Activated gamma-delta T cell treated with anti-CD3 and anti-CD28 coated beads, Interleukin-2, amount 50 U/mL, for 16 hours (primary cell): Measurements from ENCODE around the gene LCE1D.

Experiments
- DNase-seq: peaks from one replicate; pipeline ENCODE4 v3.0.0-alpha.2; 2020; ENCODE audit warnings: low read depth

The LCE1D gene, protein sequence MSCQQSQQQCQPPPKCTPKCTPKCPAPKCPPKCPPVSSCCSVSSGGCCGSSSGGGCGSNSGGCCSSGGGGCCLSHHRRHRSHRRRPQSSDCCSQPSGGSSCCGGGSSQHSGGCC

DNA sequence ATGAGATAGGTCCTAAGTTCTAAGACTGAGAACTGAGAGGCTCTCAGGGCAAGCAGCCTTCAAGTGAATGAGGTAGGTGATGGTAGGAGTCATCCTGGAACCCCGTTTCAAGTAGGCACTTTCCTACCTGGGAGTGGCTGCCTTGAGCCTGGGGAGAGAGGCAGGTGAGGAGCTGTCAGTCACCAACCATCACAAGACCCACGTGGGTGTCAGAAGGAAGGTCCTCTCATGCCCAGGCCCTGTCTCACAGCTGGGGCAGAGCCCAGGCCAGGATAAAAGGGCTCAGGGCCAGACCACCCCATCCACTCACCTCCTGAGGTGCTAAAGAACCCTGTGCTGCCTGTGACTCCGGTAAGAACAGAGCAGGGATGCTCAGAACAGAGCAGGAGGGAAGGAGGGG, at the start of gene LCE1D:
TSS of gene LCE1D (plus strand) at position 301 of the 400 bp plus-strand sequence. CDS start 1,074 bp downstream, outside the sequence.
- DNase-seq, result no peak

DNA sequence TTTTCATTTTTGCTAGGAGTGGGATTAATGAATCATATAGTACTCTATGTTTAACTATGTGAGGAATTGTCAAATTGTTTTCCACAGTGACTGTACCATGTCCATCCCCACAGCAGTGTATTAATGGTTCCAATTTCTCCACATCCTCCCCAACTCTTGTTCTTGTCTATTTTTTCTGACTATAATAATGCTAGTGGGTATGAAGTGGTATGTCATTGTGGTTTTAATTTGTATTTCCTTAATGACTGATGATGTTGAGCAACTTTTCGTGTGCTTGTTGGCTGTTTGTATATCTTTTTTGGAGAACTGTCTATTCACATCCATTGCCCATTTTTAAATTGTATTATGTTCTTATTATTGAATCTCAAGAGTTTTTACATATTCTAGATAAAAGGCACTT, 48.7 kb upstream of the LCE1D start:
- no peak for DNase-seq

DNA sequence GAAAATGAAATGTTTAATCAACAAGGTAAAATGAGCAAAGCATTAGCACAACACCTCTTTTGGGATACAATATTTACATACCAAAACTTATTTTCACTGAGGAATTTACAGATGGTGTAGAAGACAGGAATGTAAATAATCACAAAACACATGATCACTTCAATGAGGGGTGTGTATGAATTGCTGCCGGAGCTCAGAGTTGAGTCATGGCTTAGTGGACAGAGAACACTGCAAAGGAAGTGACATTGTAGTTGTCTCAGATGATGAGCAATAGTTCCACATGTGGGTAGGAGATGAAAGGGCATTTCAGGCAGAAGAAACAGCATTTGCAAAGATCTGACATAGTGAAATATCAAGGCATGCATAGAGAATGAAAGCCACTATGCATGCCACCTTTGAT, 44.3 kb upstream of the LCE1D start:
- DNase-seq, result no peak

DNA sequence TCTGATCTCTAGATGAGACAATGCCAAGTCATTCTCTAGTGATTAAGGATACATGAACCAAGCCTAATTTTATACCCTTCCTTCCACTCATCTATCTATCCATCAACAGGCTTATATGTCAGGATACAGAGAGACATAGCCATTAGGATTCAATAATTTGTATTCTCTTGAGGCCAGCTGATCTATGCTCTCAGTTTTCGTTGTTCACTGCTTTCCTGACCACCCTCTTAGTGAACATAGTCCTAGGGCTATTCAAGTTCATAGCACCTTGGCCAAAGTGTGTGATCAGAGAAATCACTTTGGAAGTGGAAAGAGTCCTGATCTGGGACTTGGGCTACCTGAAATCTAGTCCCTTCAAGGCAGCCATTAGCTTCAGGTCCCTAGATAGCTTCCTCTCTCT, 42.9 kb upstream of the LCE1D start:
- DNase-seq, result no peak

- no peak for DNase-seq
Measured at GRCh38 chr1:152756872-152757271, 39.6 kb upstream of the LCE1D start.

GRCh38 chr1:152757747-152758146, 38.8 kb upstream of the LCE1D start, which contains the start of gene KPRP:
TSS of gene KPRP (plus strand) at chr1:152758025. CDS start at chr1:152759589, 1,564 bp downstream.
- DNase-seq, result no peak

DNA sequence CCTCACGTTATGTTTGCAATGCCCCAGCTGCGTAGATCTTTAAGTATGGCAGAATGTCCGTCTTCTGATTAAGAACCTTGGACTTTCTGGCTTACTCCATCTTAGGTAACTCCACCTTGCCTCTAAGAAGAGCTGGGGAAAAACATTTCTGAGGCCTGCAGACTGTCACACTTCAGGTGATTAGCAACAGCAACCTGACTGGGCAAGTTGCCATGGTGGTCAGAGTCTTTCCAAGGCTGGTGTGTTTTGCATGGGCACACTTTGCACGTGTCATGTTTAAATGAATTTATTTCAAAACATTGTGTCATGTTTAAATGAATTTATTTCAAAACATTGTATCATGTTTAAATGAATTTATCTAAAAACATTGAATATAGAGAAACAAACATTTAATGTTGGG, 37.9 kb upstream of the LCE1D start:
- no peak for DNase-seq

DNA sequence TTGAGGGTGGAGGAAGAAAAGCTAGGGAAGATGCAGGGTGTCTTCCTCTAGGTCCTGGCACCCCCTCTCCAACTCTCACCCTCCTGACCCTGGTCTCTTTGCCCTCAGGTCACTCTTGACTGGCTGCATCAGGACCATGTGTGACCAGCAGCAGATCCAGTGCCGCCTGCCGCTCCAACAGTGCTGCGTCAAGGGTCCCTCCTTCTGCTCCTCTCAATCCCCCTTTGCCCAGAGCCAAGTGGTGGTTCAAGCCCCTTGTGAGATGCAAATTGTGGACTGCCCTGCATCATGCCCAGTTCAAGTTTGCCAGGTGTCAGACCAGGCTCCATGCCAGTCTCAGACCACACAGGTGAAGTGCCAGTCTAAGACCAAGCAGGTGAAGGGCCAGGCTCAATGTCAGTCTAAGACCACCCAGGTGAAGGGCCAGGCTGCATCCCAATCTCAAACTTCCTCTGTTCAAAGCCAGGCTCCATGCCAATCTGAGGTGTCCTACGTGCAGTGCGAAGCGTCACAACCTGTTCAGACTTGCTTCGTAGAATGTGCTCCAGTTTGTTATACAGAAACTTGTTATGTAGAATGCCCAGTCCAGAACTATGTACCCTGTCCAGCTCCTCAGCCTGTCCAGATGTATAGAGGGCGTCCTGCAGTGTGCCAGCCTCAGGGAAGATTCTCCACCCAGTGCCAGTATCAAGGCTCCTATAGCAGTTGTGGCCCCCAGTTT, 36.9 kb upstream of the LCE1D start:
- no peak for DNase-seq

GRCh38 chr1:152760551-152761190, 35.9 kb upstream of the LCE1D start:
- no peak for DNase-seq

DNA sequence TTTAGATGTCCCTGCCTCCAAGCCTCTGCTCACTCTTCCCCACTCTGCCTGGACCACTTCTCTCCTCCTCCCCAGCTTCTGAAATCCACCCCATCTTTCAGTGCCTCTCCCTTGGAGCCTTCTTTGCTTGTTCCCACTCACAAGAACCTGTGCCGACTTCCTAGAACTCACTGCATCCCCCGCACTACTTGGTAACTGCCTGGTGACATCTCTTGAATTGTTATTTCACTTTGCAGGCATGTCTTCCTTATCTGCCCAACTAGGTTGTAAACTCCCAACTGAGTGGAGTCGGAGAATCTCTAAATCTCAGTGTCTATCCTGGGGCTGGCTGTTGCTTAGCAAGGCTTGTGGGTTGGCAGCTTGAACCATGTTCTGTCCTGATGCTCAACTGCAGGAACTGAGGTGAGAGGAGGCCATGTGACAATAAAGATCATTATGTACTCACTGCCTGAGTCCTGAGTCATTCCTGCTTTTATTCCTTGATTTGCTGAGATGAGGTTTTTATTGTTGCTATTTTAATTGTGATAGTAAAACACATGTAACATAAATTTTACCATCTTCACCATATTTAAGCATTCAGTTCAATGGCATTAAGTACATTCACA, 34.8 kb upstream of the LCE1D start:
- no peak for DNase-seq

DNA sequence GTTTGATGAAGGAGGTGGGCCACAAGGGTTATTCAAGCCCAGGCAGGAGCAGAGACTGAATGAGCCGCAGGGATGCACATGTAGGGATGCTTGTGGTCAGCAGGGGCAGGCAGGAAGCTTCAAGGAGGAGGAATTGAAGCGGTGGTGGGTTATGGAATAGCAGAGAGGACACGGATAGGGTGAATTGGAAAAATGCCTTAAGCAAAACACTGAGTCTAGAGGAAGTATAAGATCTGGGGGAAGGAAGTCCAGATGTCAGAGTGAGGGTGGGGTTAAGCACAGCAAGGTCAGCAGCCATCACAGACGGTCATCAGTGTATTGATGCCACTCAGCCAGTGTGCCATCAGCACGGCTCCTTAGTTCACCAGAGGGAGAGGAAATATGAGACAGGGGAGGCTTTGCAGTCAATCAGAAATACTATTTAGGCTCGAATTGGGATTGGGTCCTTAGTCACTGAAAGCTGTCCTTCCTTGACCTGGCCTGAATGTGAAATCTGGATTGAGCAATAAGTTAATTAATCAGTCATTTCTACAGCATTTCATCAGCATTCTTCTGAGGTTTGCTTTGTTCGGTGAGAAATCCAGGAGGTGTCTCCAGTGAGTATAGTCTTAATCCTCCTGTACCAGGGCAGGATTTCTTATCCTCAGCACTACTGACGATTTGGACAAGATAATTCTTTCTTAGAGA, 27.5 kb upstream of the LCE1D start:
- no peak for DNase-seq

GRCh38 chr1:152770411-152770810, 26.1 kb upstream of the LCE1D start:
- DNase-seq, result no peak

GRCh38 chr1:152774875-152775274, 21.6 kb upstream of the LCE1D start, which contains the start of gene LCE1F:
TSS of gene LCE1F (plus strand) at chr1:152775140. CDS start at chr1:152776372, 1,232 bp downstream.
- DNase-seq, result no peak

- DNase-seq, result no peak
Measured at GRCh38 chr1:152776361-152776760, 20.2 kb upstream of the LCE1D start.

GRCh38 chr1:152777510-152778137, 18.9 kb upstream of the LCE1D start:
- DNase-seq, result no peak

DNA sequence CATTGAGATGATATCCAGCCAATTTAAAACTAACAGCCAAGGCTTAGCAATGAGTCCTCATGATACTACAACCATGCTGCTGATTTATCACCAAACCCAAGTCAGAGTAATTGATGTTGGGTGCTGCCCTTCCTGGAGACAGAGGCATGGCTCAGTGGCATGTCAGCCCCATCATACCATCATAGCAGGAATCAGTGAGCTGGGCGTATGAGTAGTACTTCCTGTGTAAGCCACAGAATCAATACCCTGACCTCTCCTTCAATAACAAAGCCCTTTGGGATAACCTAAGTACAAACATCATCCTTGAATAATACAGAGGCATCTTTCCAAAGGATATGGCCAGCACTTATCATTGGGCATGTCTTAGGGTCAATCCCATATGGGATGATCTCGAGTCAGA, 13.4 kb upstream of the LCE1D start:
- no peak for DNase-seq

DNA sequence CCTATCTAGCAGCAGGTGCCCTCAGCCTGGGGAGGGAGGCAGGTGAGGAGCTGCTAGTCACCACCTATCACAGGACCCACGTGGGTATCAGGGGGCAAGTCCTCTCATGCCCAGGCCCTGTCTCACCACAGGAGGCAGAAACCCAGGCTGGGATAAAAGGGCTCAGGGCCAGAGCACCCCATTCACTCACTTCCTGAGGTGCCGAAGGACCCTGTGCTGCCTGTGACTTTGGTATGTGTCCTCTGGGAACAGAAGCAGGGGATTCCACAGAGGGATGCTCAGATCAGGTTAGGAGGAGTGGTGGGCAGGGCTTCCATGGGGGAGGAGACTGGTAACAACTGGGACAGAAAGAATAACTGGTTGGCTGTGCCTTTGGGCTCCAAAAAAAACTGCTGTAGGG, 10.4 kb upstream of the LCE1D start, which contains the start of gene LCE1E:
TSS of gene LCE1E (plus strand) at position 181 of the 400 bp plus-strand sequence. CDS start 1,043 bp downstream, outside the sequence.
- no peak for DNase-seq

DNA sequence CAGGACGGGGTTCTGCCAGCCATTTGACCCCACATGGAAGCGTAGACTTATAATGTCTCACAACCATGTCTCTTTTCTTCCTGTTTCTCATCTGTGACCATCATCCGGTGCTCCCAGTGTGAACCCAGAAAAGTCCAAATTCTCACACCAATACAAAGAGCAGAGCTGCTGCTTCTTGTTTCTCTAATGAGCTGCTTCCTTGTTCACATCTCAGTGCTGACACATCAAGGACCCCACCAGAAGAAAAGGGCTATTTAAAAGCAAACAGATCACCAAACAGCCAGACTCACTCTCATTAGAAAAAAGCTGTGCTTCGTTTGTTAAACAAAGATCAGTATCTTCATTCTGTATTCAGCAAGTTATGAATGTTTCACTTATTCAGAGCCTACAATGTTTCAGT, 835 bp upstream of the LCE1D start:
- DNase-seq, result no peak

- DNase-seq, result no peak
Measured at GRCh38 chr1:152801333-152801732, 4.8 kb downstream of the LCE1D start.

GRCh38 chr1:152806576-152806975, 10.1 kb downstream of the LCE1D start, which contains the start of gene LCE1C:
TSS of gene LCE1C (minus strand) at chr1:152806651. CDS start at chr1:152805478, 1,173 bp downstream.
- DNase-seq, result no peak

- no peak for DNase-seq
Measured at GRCh38 chr1:152811050-152811449, 14.5 kb downstream of the LCE1D start.

- DNase-seq, result no peak
Measured at GRCh38 chr1:152811671-152812070, 15.2 kb downstream of the LCE1D start, which contains the start of gene LCE1B. TSS of gene LCE1B (plus strand) at chr1:152811971. CDS start at chr1:152812447, 476 bp downstream.
